ENCODE results near the gene WT1. TPM values are rescaled to one million over a fixed set of nuclear protein-coding genes. Genes with fewer than 3 reads are reported as not detected.
A peak's percentile ranks its signal among the peaks of the same experiment; 100 is the strongest.

WT1 gene
- total RNA-seq, 1 experiment from 2014 or later = not detected

GRCh38 chr11:32466279-32466915 lies 31.1 kb upstream of the WT1 start:
- H3K4me3 Mint-ChIP-seq = no peak overlapping the region
- no peak for DNase-seq (ENCODE audit: low spot score)
- no peaks in the 10 kb centered on the region; the same call in 1 of the 2 replicates for H3K4me1 Mint-ChIP-seq
- no peaks in the 10 kb centered on the region for H3K27me3 Mint-ChIP-seq (ENCODE audit: low read depth)
- ChIA-PET POLR2A (interaction anchor here (0.6 kb wide), 1 partner anchor 226 kb away, joined by 11 read pairs; no protein-coding TSS in a partner anchor), CTCF (no interaction called here)
- no peak overlapping the region for H3K27ac Mint-ChIP-seq
- H3K9me3 Mint-ChIP-seq = no peaks in the 10 kb centered on the region
- H3K36me3 Mint-ChIP-seq = no peaks in the 10 kb centered on the region
- ATAC-seq = peak; percentile 41
- TF ChIP-seq E2F4 (CRISPR knock-in tag; IDR thresholded peaks at IDR 0.05; ENCODE audit: borderline replicate concordance, low read depth) = no peak
- TF ChIP-seq STAT6 (CRISPR knock-in tag; conservative IDR thresholded peaks at IDR 0.05; ENCODE audit: low read depth) = no peak
- no peak for TF ChIP-seq PREB (CRISPR knock-in tag; IDR thresholded peaks at IDR 0.05; ENCODE audit: borderline replicate concordance)
- no peak for TF ChIP-seq CDX4 (CRISPR knock-in tag; IDR thresholded peaks at IDR 0.05; ENCODE audit: borderline replicate concordance)
- no peak for TF ChIP-seq ERG (CRISPR knock-in tag; IDR thresholded peaks at IDR 0.05)

- no peak overlapping the region for H3K4me3 Mint-ChIP-seq
- CTCF ChIA-PET = no interaction called here
Observed at GRCh38 chr11:32464078-32464477, 28.7 kb upstream of the WT1 start.

GRCh38 chr11:32462011-32462690 lies 26.8 kb upstream of the WT1 start:
- DNase-seq (ENCODE audit: low spot score) (no peak), ATAC-seq (no peak)
- Mint-ChIP-seq H3K36me3 (no peaks in the 10 kb centered on the region), H3K4me3 (no peak overlapping the region), H3K27me3 (ENCODE audit: low read depth) (no peaks in the 10 kb centered on the region), H3K4me1 (no peaks in the 10 kb centered on the region; the same call in 1 of the 2 replicates), H3K27ac (no peak overlapping the region), H3K9me3 (no peaks in the 10 kb centered on the region)
- ChIA-PET CTCF (no interaction called here), POLR2A (no interaction called here)
- TF ChIP-seq ELF4 (CRISPR knock-in tag; IDR thresholded peaks at IDR 0.05; ENCODE audit: low read depth) = no peak
- no peak for TF ChIP-seq RORB (CRISPR knock-in tag; IDR thresholded peaks at IDR 0.05)
- TF ChIP-seq EMX1 (CRISPR knock-in tag; IDR thresholded peaks at IDR 0.05) = no peak
- TF ChIP-seq MAX (CRISPR knock-in tag; IDR thresholded peaks at IDR 0.05) = no peak
- TF ChIP-seq ETV6 (CRISPR knock-in tag; IDR thresholded peaks at IDR 0.05) = no peak
- no peak for TF ChIP-seq ZNF219 (CRISPR knock-in tag; IDR thresholded peaks at IDR 0.05; ENCODE audit: borderline replicate concordance)
- no peak for TF ChIP-seq NR1H2 (CRISPR knock-in tag; IDR thresholded peaks at IDR 0.05)
- TF ChIP-seq JUN (CRISPR knock-in tag; IDR thresholded peaks at IDR 0.05) = no peak
- no peak for TF ChIP-seq ATF6 (CRISPR knock-in tag; IDR thresholded peaks at IDR 0.05)
- TF ChIP-seq USF2 (CRISPR knock-in tag; IDR thresholded peaks at IDR 0.05) = no peak

More at GRCh38 chr11:32464078-32464477, 28.7 kb upstream of the WT1 start:
- POLR2A ChIA-PET = no interaction called here
- no peaks in the 10 kb centered on the region; the same call in 1 of the 2 replicates for H3K4me1 Mint-ChIP-seq
- ATAC-seq (no peak), DNase-seq (ENCODE audit: low spot score) (no peak)
- H3K27ac Mint-ChIP-seq = no peak overlapping the region
- no peaks in the 10 kb centered on the region for H3K27me3 Mint-ChIP-seq (ENCODE audit: low read depth)
- no peaks in the 10 kb centered on the region for H3K9me3 Mint-ChIP-seq
- no peaks in the 10 kb centered on the region for H3K36me3 Mint-ChIP-seq
- TF ChIP-seq NFE2L1 (CRISPR knock-in tag; IDR thresholded peaks at IDR 0.05) (no peak), MLX (CRISPR knock-in tag; IDR thresholded peaks at IDR 0.05) (no peak), ESRRA (CRISPR knock-in tag; IDR thresholded peaks at IDR 0.05; ENCODE audit: borderline replicate concordance) (no peak)
